HG02870 (cell line): ENCODE results near the gene DSTYK.
"Not testable (repeated sequence)": the region's sequence is repeated elsewhere in the genome, so short reads cannot be mapped to it uniquely, and the experiment has no call there.

Experiments used
- ATAC-seq: cut with Tn5 transposase; IDR thresholded peaks from one replicate; pipeline ENCODE4 v1.9.1; 2021; ENCODE audit warnings: mild to moderate bottlenecking, moderate library complexity; ENCODE audit not compliant: unreplicated experiment

DSTYK gene

DNA sequence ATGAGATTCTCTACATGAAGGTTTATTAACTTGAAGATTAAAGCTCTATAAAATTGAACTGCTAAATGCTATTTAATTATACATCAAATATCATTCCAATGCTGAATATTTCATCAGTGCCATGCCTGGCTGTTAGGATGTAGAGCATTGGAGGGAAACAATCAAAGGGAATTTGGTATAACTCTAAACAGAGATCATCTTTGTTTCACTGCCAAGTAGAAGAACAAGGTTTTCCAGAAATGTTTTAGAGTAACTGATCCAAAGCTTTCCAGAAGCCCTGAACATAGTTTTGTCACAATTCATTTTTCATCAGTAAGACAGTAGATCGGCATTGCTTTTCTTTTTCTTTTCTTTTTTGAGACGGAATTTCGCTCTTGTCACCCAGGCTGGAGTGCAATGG is 5.9 kb upstream of the DSTYK start:
- no peak for ATAC-seq

DNA sequence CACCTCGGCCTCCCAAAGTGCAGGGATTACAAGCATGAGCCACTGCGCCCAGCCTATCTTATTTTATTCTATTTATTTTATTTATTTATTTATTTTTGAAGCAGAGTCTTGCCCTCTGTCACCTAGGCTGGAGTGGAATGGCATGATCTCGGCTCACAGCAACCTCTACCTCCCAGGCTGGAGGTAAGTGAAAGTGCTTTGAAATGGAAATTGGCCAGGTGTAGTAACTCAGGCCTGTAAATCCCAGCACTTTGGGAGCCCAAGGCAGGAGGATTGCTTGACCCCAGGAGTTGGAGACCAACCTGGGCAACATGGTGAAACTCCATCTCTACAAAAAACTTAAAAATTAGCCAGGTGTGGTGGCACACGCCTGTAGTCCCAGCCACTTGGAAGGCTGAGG is 5.1 kb upstream of the DSTYK start:
- no peak for ATAC-seq

DNA sequence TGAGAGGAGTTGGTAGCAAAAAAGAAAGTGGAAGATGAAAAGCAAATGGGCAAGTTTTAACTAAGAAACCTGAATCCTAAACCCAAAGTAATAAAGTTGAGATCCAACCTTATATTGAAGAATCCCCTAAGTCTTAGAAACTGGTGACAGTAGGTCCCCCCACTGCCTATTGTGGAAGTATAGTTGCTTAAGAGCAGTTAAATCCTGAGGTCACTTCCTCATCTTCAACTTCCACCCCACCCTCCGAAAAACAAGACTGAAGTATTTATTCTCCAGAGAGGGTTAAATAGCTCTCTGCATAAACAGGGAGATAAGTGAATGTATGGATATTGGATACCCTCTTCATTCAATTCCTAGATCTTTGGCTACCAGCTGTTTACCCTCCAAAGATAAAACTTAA is 3.3 kb upstream of the DSTYK start:
- no peak for ATAC-seq

DNA sequence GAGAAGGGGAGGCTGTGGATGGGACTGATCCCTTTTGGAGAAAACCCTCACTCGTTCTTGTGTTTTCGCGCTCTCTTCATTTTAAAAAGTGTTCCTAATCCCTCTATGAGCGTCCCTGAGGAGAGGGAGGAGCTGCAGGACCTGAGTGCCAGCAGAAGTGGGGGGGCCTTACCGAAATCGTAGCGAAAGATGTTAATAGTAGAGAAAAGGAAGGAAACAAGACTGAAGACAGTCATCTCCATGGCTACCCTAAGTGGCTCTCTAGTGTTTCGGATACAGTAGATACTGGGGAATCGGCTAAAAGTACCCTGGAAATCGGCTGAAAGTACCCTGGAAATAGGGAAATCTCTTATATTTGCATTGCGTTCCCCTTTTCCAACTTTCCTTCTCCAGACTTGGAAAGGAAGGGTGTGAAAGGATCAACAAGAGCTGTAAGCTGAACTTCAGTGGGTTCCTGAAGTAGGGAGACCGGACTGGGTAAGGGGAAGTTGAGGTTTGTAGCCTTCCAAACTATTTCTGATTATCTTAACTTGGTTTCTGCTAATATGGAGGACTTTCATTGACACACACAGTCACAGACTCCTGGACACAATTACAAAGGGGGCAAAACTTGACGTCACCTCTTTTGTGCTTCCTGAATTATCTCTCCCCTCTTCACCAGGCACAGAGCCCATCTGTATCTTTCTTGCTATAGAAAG is 486 bp upstream of the DSTYK start:
- peak; percentile 39 for ATAC-seq

DNA sequence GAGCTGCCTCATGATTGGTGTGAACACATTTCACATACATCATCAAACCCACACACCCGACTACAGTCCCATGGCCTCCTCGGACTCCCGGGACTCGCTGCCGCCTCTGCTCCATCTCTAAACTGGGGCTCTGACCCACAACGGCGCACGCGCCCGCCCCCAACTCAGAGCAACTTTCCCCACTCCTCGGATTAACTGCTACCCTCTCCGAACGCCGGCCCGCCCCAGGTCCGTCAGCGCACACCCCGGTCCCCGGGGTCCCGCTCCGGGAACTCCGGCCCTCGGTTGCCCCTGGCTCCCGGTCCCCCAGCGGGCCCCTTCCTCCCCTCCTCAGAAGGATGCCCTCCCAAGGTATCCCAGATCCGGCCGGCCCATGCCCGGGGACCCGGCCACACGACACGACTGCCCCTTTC is 740 bp downstream of the DSTYK start:
- ATAC-seq, result no peak

DNA sequence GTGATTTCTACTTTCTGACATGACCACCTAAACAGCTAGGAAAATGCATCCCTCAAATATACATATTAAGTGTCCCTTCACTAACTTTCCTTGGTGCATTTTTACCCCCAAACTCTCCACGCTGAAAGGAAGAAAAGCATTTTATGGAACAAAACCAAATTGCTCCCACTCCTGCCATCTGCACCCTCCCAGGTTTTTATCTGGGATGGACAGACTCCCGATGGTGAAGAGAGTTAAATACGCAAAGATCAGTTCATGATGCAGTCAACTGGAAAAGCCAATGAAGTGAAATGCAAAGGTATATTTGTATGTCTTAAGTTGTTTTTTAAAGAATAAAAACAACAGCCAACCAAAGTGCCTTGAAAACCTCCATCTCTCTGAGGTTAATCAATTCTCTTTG is 2.7 kb downstream of the DSTYK start:
- no peak for ATAC-seq

DNA sequence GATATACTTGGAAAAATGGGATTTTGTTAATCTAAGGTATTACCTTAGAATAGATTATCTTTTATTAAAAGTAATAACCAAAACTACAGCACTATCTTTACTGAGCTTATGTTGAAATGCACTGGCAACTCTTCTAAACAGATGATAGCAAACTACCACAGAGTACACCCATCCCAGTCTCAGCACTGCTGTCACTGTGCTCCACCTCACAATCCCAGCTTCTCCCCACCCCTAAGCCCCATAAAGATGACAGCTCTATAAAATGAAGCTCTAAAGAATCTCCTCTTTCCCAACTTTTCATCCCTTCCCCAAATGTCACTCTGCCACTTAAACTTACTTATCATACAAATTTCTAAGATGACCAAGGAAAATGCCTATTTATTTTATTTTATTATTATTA is 6.4 kb downstream of the DSTYK start:
- ATAC-seq, result no peak

DNA sequence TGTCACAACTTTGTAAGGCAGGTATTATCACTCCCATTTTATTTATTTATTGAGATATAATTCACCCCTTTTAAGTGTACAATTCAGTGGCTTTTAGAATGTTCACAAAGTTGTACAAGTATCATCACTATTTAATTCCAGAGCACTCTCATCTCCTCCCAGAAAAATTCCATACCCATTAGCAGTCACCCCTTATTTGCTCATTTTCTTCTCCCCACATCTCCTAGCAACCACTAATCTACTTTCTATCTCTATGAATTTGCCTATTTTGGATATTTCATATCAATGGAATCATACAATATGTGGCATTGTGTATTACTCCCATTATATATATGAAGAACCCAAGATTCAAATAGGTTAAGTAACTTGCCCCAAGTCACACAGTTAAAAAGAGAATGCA is 7.0 kb downstream of the DSTYK start:
- ATAC-seq, result no peak

DNA sequence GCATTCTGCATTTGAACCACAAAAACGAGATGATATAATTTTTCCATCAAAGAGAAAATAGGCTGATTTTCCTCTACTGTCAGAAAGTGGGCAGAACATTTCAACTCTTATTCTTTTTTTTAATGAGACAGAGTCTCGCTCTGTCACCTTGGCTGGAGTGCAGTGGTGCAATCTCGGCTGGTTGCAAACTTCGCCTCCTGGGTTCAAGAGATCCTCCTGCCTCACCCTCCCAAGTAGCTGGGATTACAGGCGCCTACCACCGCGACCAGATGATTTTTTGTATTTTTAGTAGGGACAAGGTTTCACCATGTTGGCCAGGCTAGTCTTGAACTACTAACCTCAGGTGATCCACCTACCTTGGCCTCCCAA is 11.6 kb downstream of the DSTYK start:
- no peak for ATAC-seq

DNA sequence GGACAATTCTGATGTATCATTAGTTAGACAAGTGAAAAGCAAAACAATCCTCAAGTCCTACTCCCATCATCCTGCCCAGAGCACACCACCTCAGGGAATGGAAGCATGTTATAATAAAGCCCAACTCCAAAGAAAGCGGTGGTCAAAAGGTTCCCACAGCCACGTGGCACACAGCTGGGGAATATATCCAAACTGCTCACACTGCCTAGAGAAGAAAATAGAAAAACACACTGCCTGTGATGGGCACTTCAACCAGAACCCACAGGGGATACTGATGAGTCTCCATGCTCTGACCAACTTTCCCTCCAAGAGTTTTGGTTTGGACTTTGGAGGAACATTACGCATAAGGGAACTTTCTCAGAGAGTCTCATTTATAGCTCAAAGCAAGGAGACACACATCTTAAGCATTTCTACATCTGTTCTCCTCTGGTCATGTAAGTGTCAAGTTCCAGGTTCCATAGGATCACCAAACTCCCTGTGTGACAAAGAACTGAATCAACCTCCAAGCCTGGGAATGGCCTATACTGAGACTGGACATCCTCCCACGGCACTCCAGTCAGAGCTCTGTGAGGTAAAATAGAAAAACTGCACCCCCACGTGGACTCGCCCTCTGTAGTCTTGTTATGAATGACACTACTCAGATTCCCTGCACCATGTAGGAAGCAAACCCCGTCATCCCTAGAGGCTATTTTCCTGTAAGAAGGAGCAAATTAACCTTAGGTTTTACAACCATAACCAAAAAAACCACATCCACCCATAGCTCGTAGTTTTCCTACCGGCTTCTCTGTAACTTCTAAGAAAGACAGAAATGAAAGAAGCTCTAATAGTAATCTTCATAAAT is 12.2 kb downstream of the DSTYK start:
- no peak for ATAC-seq

DNA sequence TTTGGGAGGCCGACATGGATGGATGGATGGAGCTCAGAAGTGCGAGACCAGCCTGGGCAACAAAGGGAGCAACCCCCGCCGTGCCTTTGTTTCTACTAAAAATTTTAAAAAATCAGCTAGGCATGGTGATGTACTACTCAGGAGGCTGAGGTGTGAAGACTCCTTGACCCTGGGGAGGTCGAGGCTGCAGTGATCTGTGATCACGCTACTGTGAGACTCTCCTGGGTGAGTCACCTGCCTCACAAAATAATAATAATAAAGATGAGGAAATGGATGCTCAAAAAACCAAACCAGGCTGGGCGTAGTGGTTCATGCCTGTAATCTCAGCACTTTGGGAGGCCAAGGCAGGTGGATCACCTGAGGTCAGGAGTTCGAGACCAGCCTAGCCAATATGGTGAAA is 19.2 kb downstream of the DSTYK start:
- no peak for ATAC-seq

DNA sequence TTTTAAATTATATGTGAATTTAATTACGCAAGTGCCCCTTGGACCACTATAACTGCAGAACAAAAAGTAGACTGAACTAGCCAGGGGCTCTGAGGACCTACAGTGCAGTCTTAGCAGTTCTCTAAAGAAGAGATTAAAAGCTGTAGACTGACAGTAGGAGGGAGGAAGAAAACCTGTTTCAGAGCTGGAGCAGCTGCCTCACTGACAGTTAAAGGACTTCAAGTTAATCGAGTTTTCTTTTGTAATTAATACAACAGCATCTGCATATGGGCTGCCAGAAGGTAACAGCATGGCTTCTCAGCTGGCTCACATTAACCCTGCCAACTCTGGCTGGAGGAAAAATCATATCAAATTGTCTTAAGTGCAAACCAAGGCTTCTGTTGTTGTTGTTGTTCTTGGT is 19.9 kb downstream of the DSTYK start:
- no peak for ATAC-seq

DNA sequence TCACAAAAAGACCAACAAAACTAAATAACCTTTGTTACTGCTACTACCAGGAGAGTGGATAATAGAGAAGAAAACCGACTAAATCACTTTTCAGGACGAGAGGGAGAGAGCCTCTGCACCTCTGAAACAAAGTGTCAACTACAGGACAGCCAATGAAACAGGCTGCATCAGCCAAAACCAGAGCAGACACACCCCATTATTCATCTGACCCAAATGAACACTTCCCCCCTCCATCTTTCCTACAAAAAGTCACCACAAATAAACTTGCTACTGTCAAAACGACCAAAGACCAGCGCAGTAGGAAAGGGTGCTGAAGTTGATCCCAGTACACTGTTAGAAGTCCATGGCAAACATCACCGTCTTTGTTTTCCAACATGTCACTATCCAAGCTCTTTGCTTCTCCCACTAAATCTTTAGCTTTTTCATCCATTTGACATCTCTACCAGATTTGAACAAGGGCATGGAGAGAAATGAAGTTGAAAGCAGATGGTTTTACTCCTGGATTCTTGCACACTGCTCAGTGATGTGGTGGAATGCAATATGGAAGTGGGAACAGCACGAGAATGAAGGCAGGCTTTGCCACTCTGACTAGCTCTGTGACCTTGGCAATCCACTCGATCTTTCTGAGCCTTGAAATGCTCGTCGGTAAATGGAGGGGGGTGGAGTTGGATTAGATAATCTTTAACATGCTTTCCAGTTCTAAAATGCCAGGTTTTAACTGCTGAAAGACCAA is 20.5 kb downstream of the DSTYK start:
- ATAC-seq, result no peak

DNA sequence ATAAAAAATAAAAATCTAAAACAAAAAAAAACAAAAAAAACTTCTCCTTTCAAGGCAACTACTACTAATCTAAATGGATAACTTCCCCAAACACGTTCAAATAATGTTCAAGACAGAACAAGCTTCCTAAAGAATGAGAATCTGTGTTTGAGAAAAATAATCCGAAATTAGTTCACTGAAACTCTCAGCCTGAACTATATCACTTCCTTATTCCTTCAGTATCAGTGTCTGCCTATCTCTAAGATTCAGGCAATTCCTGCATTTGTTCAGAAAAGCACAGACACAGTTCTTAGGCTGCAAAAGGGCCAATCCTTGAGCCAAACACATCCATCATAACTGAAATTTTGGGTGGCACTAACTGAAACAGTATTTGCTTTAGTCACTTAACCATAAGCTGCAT is 22.4 kb downstream of the DSTYK start:
- no peak for ATAC-seq

DNA sequence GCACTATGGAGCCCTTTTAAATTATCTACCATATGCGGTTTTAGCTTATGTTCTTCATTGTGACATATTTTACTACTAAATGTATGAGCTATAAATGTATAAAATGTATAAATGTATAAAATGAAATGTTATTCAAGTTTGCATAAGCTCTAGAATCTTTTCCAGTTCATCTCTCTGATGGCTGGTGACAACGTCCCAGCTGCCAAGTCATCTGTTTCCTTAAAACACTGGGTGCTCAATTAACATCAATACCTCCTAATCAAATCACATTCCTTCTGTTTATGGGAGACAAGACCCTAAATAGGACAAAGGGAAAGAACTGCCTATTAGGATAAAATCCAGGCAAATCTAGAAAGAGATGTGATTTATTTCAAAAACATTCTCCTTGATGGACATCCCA is 22.9 kb downstream of the DSTYK start:
- no peak for ATAC-seq

DNA sequence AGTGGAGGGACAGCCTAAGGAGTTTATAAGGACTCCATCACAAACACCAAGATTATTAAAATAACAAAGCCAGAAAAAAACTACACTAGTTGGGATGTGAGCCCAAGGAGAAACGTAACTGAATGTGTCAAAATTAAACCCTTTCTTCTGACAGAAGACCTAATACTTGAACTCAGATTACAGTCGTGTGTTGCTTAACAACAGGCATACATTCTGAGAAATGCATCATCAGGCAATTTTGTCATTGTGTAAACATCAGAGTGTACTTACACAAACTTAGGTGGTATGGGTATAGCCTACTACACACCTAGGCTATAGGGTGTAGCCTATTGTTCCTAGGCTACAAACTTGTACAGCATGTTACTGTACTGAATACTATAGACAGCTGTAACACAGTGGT is 23.4 kb downstream of the DSTYK start:
- no peak for ATAC-seq

DNA sequence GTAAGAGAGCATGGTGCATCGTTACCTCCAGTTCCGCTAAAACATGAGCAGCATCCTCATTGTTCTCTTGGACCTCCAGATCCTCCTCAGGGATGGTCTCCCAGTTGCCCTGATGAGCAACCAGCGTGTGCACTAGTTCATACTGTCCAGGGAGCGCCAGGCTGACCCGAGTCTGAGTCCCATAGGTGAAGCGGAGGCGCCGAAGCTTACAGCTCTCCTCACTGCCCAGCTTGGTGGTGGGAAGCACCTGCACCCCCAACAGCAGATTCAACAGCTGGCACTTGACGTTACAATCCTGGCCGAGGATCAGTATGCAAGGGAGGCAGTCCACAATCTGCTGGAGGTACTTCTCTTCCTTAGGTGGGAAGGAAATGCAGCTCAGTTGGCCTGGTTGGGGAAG is 24.1 kb downstream of the DSTYK start:
- no peak for ATAC-seq

DNA sequence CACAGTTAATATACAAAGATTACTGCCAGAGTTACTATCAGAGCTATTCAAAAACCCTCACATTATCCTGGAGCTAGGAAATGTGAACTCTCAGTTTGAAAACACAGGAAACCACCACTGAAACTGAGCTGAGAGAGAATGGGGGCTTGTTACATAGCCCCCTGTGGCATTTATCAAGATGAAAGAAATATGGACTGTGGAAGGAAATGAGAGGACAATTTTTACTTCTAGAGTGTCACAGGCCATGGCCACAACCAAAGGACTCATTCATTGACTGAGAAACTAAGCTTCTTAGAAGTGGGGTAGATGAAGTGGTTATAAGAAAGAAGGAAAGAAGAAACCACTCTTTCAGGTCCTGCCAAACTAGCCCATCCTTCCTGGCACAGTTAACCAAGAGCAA is 25.3 kb downstream of the DSTYK start:
- ATAC-seq, result no peak

DNA sequence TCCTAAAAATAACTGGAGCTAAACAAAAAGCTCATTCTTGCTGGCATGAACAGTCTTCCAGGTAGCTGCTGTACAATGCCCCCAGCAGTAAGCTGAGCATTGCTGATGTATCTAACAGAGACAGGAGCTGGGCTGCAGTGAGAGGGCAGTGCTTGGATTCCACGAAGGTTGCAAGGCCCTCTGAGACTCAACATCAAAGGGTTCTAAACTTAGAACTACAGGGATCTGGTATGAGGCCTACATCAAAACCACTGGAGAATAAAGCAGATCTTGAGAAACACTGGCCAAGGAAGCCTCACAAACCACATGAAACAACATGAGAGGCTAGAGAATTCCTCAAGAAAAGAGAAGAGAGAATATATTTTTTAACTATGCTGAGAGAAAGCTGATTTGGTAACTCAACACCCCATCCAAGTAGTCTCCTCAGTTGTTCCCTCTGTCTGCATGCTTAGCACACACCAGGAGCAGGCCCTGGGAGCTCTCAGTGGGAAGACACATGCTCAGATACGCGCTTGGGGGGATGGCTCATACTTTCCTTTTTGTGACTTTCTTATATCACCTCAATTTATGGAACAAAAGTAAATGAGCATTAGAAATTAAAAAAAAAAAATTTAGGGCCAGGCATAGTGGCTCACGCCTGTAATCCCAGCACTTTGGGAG is 27.7 kb downstream of the DSTYK start:
- ATAC-seq, result no peak

DNA sequence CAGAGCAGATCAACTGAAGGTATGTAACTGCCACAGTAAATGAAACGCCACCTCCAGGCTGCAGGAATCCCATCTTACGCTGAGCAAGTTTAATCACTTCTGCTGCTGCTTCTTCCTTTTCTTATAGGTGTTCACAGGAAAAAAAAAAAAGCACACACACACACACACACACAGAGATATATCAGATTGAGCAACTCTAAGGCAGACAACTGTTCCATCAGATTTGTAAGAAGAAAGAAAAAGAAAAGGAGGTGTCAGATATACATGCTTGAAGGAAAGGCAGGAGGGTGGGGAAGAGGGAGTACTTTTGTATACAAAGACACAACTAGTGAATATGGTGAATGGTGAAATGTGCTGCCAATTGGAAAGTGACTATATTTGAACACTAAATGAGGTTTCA is 28.6 kb downstream of the DSTYK start:
- no peak for ATAC-seq

DNA sequence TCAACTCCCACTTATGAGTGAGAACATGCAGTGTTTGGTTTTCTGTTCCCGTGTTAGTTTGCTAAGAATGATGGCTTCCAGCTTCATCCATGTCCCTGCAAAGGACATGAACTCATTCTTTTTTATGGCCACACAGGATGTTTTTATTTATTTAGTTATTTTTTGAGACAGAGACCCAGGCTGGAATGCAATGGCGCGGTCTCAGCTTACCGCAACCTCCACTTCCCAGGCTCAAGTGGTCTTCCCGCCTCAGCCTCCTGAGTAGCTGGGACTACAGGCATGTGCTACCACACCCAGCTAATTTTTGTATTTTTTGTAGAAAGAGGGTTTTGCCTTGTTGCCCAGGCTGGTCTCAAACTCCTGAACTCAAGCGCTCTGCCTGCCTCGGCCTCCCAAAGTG is 31.2 kb downstream of the DSTYK start:
- not testable (repeated sequence) for ATAC-seq
